DOHH2 (cell line): ENCODE measurements around the gene DUSP3.

Experiments used
- EZH2phosphoT487 ChIP-seq: fragments of 200-600 bp; sonication (generic); IDR thresholded peaks from 2 replicates; pipeline ENCODE4 v1.6.1; 2017; ENCODE audit warnings: borderline replicate concordance, mild to moderate bottlenecking, antibody characterized with exemption, low read length, moderate library complexity, mixed read lengths
- TF ChIP-seq, protein P1 (sequence below): fragments of 200-600 bp; sonication (generic); IDR thresholded peaks from one replicate; pipeline ENCODE4 v1.5.1; 2014; ENCODE audit warnings: antibody characterized with exemption, mild to moderate bottlenecking, low read depth, low read length; ENCODE audit not compliant: poor library complexity, severe bottlenecking

GRCh38 chr17:43814026-43814425 lies 35.2 kb upstream of the DUSP3 start:
- TF ChIP-seq, protein P1, sequence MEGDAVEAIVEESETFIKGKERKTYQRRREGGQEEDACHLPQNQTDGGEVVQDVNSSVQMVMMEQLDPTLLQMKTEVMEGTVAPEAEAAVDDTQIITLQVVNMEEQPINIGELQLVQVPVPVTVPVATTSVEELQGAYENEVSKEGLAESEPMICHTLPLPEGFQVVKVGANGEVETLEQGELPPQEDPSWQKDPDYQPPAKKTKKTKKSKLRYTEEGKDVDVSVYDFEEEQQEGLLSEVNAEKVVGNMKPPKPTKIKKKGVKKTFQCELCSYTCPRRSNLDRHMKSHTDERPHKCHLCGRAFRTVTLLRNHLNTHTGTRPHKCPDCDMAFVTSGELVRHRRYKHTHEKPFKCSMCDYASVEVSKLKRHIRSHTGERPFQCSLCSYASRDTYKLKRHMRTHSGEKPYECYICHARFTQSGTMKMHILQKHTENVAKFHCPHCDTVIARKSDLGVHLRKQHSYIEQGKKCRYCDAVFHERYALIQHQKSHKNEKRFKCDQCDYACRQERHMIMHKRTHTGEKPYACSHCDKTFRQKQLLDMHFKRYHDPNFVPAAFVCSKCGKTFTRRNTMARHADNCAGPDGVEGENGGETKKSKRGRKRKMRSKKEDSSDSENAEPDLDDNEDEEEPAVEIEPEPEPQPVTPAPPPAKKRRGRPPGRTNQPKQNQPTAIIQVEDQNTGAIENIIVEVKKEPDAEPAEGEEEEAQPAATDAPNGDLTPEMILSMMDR: no peak
- TF ChIP-seq EZH2phosphoT487: no peak
